Inflammatory macrophage treated with lipopolysaccharide for 4 hours (primary cell): Measurements from ENCODE around the gene KCNQ1.

Experiments used
- DNase-seq: peaks from one replicate; pipeline ENCODE4 v3.0.0-alpha.2; 2020

Gene KCNQ1

GRCh38 chr11:2537896-2538724 lies 93.3 kb downstream of the KCNQ1 start:
- no peak for DNase-seq

GRCh38 chr11:2538951-2539350 lies 94.1 kb downstream of the KCNQ1 start:
- no peak for DNase-seq

- DNase-seq = no peak
These were observed 94.8 kb downstream of the KCNQ1 start for GRCh38 chr11:2539371-2540222.

- no peak for DNase-seq
These were observed 95.6 kb downstream of the KCNQ1 start for GRCh38 chr11:2540223-2540991.

DNA sequence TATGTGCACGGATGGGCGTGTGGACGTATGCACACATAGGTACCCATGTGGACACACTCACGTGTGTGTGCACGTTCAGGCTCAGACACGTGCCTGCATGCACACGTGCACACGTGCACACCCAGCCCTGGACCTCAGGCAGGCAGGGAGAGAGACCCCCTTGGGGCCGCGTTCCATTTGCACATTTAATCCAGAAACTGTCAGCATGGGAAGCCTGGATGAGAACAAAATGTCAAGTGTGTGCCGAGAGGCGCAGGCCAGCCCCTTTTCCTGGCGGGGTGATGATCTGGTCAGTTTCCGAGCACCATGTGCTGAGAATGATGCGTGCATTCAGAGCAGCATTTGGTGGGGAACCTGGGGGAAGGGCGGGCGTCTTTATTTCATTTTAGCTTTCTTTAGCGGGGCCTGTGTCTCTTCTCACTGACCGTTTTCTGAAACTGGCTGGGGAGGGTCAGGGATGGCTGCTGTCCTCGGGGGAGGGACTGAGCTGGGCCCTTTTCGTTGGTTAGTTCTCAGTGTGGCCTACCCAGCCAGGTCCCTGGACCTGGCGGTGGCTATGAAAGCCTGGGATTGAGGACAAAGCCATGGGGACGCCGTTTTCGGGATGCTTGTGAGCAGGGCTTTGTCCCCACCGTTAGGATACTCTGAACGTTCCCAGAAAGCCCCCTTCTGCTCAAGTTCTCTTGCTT lies 96.3 kb downstream of the KCNQ1 start:
- DNase-seq = no peak

DNA sequence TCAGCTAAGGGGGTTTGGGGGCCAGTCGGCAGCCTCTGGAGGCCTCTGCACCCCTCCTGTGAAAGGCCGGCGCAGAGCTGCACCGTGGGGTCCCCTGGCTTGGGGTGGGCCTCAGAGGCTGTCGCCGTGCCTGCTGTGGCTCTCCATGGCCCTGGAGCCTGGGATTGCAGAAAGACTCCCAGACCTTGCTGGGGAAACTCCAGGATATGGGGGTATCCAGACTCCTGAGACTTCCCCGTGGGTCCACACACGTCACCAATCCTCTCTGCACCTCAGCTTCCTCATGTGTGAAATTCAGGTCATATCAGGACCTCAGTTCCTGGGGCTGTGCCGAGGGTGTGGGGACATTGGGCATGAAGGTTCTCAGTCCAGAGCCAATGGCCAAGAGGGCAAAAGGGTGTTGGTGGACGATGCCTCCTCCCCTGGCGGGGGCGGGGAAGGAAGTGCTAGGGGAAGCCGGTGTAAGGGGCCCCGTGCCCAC lies 97.1 kb downstream of the KCNQ1 start:
- no peak for DNase-seq

DNA sequence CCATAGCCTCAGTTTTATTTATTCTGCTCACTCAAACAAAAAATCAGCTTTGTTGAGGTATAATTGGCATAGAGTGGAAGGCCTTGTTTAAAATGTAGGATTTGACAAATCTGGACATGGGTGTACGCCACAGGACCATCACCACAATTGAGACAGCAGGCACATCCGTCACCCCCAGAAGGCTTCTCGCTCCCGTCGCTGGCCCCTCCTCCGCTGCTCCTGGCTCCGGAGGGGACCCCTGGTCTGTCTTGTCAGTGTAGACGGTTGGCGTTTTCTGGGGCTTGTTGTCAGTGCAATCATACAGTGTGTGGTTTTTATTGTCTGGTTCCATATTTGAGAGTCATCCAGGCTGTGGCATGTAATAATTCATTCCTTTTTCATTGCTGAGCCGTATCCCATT lies 97.6 kb downstream of the KCNQ1 start:
- no peak for DNase-seq

- DNase-seq = no peak
These were observed 103.0 kb downstream of the KCNQ1 start for GRCh38 chr11:2547806-2548205.

GRCh38 chr11:2548596-2548995 lies 103.8 kb downstream of the KCNQ1 start:
- DNase-seq = no peak

DNA sequence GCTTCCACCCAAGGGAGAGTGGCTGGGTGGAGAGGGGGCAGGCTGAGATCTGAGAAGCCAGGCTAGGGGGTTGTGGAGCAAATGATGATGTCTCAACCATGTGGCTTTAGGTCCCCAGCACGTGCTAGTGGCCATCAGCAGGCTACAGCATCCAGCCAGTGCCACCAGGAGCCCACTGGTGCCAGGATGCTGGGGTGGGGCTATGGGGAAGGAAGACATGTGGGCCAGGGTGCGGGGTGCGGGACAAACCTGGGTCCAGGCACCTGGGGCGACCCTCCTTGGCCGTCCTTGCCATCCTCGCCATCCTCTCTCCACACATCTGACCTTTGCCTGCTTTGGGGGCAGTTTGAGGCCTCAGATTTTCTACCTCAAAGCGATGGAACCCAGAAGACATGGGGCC lies 104.3 kb downstream of the KCNQ1 start:
- no peak for DNase-seq

GRCh38 chr11:2549491-2549875 lies 104.7 kb downstream of the KCNQ1 start:
- no peak for DNase-seq

DNA sequence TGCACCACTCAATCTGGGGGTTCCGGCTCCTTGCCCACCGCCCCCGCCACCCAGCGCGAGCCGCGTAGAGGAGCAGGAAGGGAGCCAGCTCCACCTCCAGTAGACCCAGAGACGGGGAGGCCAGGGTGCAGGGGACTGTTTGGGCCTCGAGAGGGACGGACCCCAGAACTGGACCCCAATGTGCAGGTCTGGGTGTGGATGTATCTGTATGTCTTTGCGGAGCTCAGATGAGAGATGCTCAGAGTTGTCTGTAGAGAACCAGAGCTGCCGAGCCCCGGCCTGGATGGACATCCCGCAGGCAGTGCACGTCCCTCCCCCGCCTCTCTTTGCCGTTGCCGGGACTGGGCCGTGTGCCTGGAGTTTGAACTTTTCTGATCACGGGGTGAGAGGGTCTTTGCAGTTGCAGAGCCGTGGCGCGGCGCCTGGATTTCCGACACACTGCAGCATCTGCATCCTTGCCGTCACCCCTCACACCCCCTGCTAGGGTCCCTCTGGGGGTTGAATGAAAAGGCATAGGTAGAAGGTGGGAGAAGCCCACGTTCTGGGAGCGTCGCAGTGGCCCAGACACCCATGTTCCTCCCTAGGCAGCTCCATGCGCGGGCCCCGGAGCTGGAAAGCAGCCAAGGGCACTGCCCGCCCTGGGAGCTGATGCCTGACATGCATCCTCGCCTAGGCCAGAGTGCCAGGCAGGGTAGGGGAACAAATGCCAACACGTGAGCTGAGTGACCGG lies 105.2 kb downstream of the KCNQ1 start:
- no peak for DNase-seq

DNA sequence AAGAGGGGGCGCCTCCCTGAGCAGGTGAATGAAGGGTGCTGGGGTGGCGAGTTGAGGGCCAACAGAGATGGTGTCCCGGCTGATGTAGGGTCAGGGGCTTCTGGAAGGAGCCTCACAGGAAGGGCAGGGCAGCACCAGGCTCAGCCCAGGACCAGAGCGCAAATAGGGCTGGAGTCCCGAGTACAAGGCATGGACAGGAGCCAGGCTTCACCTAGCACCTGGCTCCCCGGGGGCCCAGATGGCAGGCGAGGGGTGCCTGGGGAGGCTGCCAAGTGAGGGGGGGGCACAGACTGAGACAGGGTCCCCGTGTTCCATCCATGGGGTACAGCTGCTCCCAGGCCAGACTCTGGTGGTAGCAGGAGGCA lies 105.8 kb downstream of the KCNQ1 start:
- no peak for DNase-seq

GRCh38 chr11:2551131-2551530 lies 106.3 kb downstream of the KCNQ1 start:
- no peak for DNase-seq

- no peak for DNase-seq
These were observed 107.4 kb downstream of the KCNQ1 start for GRCh38 chr11:2552210-2552609.

DNA sequence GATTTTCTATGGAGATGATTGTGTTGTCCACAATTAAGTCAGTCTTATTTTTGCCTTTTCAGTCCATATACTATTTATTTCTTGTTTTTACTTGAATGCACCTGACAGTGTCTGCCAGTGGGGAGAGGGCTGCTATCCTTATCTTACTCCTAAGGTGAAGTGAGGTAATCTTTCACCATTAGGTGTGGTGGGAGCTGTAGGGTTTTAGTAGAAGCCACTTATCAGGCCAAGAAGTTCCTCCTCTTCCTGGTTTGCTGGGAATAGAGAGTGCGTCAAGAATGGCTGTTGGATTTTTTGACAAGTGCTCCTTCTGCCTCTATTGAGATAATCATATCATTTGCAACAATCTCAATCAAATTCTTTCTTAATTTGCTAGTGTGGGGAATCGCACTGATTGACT lies 108.4 kb downstream of the KCNQ1 start:
- DNase-seq = no peak

- peak; percentile 11 for DNase-seq
These were observed 109.1 kb downstream of the KCNQ1 start for GRCh38 chr11:2553886-2554285.

DNA sequence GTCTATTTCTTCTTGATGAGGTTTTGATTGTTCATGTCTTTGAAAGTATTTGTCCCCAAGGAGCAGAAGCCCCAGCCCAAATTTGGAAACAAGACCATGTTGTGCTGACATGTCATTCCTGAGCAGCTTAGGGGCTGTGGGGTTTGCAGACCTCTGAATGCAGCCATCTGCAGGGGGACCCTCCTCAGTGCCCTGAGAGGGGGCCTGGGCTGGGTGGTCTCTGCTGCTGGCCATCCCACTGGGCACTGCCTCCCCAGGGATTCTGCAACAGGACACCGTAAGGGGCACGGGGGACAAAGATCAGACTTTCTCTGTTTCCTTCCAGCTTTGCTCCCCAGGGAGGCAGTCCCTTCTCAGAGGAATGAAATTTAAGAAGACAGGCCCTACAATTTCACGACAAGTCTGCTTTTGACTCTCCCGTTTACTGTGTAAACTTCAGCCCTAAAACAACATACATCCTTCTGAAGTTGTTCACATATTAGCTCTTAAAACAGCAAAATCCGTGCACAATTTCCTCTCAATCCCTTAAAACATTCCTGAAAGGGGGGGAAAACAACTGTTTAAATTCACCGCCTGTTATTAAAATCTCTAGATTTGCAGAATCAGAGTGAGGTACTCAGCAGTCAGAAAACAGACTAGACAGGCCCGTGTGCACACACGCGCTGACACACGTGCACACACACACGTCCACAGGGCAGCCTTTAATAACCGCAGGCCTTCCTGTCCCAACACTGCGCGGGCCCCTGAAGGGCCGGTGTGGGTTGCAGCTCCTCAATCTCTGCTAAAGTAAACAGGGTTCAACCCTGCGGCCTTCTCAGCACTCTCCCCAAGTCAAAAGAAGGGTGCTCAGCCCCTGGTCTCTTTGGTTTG lies 109.8 kb downstream of the KCNQ1 start:
- DNase-seq = no peak

DNA sequence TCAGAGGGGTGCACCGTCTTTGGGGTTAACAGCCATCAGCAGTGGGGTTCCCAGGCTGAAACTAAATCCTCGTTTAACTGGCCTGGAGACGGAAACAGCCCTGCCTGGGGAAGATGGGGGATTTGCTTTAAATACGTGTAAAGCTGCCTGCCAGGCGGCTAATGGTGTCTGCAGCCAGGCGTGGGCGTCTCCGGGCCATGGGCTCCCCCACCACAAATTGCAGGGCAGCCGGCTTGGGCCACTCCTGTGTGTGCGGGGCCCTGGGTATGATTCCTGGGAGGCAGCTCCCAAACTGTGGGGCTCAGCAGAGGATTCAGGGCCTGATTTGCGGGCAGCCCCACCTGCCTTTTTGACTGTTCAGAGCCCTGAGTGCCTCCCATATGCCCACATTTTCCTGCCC lies 110.5 kb downstream of the KCNQ1 start:
- no peak for DNase-seq

- DNase-seq = no peak
These were observed 111.1 kb downstream of the KCNQ1 start for GRCh38 chr11:2555891-2556290.

- DNase-seq = no peak
These were observed 112.6 kb downstream of the KCNQ1 start for GRCh38 chr11:2557381-2557780.
